ENCODE data around the gene ARRDC5. TPM values are rescaled to one million over a fixed set of nuclear protein-coding genes. Genes with fewer than 3 reads are reported as not detected.

Gene ARRDC5
- total and polyA plus RNA-seq, 2 of the 8 experiments (the other 6 are each of a cell fraction or from before 2014, with no cell fraction given): not detected

DNA sequence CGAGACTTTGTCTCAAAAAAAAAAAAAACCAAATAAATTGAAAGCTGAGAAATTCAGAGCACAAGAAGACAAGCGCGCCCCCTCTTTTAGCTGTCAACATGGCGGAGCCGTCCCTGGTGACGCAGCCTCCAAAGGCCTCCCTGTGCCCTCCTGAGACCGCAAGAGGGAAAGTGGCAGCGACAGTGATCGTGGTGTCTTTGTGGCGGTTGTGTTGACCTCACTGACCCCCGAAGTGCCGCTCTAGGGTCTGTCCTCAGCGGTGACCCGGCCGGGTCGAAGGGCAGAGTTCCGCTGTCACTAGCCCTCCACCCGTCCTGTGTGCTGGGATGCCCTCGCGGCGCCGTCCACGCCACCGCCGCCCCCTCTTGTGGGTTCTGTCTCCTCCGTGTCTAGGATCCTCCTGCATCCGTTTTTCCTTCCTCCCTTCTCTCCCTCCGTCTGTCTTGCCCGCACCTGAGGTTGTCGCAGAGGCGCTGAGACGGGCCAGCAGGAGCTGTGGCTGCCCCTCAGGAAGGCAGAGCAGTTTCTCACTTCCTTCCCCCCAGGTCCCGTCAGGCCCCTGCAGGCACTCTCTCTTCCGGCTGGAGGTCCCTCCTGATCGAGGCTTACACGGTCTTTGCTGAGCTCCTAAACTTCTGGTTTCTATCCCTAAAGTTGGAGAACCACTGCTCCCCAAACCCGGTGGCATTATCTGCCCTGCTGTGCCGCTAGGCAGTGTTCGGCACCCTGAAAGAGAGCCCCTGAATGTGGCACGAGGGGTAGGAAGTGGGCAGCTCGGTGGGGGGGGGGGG is 13.8 kb upstream of the ARRDC5 start:
- peaks cover 4 to 70% of the 10 kb centered on the region in 2 experiments; a peak in 3 of 4 replicates for H3K79me2 ChIP-seq (ENCODE audit: control insufficient read depth in 1 of 2, insufficient read depth in 2 of 2, low read length in 2 of 2)
- no peak overlapping the region for H3K18ac ChIP-seq (ENCODE audit: extremely low read depth, low read length)
- peaks cover 0 to 2% (median 1%) of the 10 kb centered on the region in 4 experiments; a peak in 4 of 7 replicates for H3K4me1 ChIP-seq (replicated peaks in 1 of 4; ENCODE audit: control insufficient read depth in 3 of 4, insufficient read depth in 4 of 4, low read length in 3 of 4)
- H3K4me3 ChIP-seq (ENCODE audit: extremely low read depth in 1 of 4, insufficient read depth in 2 of 4, low read depth in 3 of 4, low read length in 4 of 4): no peak overlapping the region
- DNase-seq (ENCODE audit: low read depth in 1 of 2, low spot score in 2 of 2) (no peak), FAIRE-seq (no peak)
- H3K27me3 ChIP-seq (replicated peaks in 1 of 4; ENCODE audit: control insufficient read depth in 3 of 4, extremely low read depth in 1 of 4, insufficient read depth in 3 of 4, low read length in 3 of 4): no peaks in the 10 kb centered on the region; a peak in 1 of 7 replicates
- no peak overlapping the region for H3K4ac ChIP-seq (replicated peaks; ENCODE audit: insufficient read length, low read depth, low read length)
- H3K23me2 ChIP-seq (ENCODE audit: low read depth, low read length): no peaks in the 10 kb centered on the region
- peak overlapping the region; percentile 51; the same call in 1 of the 2 replicates for H4K8ac ChIP-seq (ENCODE audit: extremely low read depth, insufficient read depth, low read length)
- no peak overlapping the region for H2BK12ac ChIP-seq (ENCODE audit: low read depth, low read length)
- ChIA-PET POLR2A (ENCODE audit: partially characterized antibody) (no interaction called here), CTCF (ENCODE audit: partially characterized antibody) (interaction anchor here (1.4 to 6.9 kb wide), 5 partner anchors 11 to 113 kb away, joined by 3 to 111 read pairs (median 6); no protein-coding TSS in a partner anchor)
- H4K20me1 ChIP-seq (replicated peaks in 1 of 2; ENCODE audit: control insufficient read depth in 1 of 2, insufficient read depth in 2 of 2, low read length in 2 of 2): peaks cover 9 to 26% of the 10 kb centered on the region in 2 experiments
- H3K4me2 ChIP-seq (ENCODE audit: insufficient read depth in 1 of 2, low read depth in 2 of 2, low read length in 2 of 2): no peak overlapping the region
- no peak overlapping the region for H4K5ac ChIP-seq (ENCODE audit: insufficient read length, low read depth, low read length)
- no peak overlapping the region for H2BK15ac ChIP-seq (ENCODE audit: low read length)
- H3K79me1 ChIP-seq (ENCODE audit: low read depth, low read length): peaks cover 3% of the 10 kb centered on the region; the same call in 1 of the 2 replicates
- no peak overlapping the region for H2AK5ac ChIP-seq (ENCODE audit: low read depth, low read length)
- H2BK20ac ChIP-seq (ENCODE audit: low read length): no peak overlapping the region
- H3K56ac ChIP-seq (replicated peaks; ENCODE audit: insufficient read length, low read depth, low read length): no peak overlapping the region
- no peak overlapping the region for H4K91ac ChIP-seq (replicated peaks; ENCODE audit: insufficient read length, low read length)
- H3K27ac ChIP-seq (ENCODE audit: low read depth, low read length): no peak overlapping the region
- H3K9me3 ChIP-seq (ENCODE audit: insufficient read depth in 2 of 2, low read depth in 1 of 2, low read length in 1 of 2): no peaks in the 10 kb centered on the region
- no peak overlapping the region for H2BK120ac ChIP-seq (replicated peaks; ENCODE audit: low read depth, low read length)
- H3K36me3 ChIP-seq (ENCODE audit: control insufficient read depth in 2 of 4, insufficient read depth in 4 of 4, low read length in 3 of 4): peaks cover 7 to 25% (median 11%) of the 10 kb centered on the region in 4 experiments; a peak in 6 of 8 replicates
- H2BK5ac ChIP-seq (ENCODE audit: low read depth, low read length): 0 out of 2 replicates have a peak overlapping the region, but pooled peaks have one; percentile 16
- H3K9ac ChIP-seq (replicated peaks in 1 of 4; ENCODE audit: extremely low read depth in 1 of 4, low read depth in 3 of 4, low read length in 3 of 4): no peak overlapping the region
- no peak overlapping the region for H3K14ac ChIP-seq (ENCODE audit: insufficient read length)
- WGBS, 2 experiments (ENCODE audit: extremely low coverage in 1 of 2, insufficient coverage in 1 of 2, insufficient read length in 1 of 2, insufficient replicate concordance in 2 of 2, low coverage in 1 of 2, low lambda C conversion rate in 2 of 2, missing lambda C conversion rate in 1 of 2): 93% methylated on average over 39 of the region's 41 CpGs; no CpG with 5 or more reads in 1 of the 2 experiments
- no peak overlapping the region for H3K23ac ChIP-seq (ENCODE audit: insufficient read length)
- H2AFZ ChIP-seq (ENCODE audit: low read length): no peak overlapping the region
- TF ChIP-seq CTBP2 (IDR thresholded peaks at IDR 0.05; ENCODE audit: borderline replicate concordance, insufficient read depth, insufficient read length, low read length) (no peak), MAX (IDR thresholded peaks at IDR 0.05) (no peak)

All from H1 (cell line).